Measurements from ENCODE around the gene ATRNL1.
"Not testable (repeated sequence)": the region's sequence is repeated elsewhere in the genome, so short reads cannot be mapped to it uniquely, and the experiment has no call there.

ATRNL1 gene

DNA sequence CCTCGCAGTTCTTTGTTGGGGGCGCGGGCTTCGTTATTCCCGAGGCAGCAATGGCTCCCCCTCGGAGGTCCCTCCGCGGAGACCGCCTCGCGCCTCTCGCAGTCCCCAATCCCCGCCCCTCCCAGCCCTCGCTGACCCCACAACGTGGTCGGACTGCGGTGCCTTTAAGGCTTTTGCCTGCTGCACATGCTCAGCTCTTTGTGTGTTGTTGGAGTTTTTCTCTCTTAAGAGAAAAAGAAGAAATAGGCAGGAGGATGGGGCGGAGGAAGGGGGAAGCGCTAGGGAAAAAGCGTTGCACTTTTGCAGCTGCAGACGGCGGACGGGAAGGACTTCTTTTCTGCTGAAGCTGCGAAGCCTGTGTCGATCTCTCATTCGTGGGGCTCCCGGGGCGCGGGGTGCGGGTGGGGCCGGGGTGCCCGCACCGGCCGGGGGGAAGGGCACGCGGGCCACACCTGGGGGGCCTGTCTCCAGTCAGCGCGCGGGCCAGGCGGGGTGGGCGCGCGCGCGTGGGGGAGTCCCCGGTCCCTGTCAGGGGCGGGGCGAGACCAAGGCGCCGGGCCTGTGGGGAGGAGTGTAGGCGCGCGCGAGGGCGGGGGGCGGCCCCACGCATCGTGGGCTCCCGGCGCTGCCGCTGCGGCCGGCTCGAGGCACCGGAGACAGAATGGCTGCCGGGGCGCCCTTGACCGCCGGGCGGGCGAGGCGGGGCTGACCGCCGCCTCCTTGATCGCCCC, 445 bp upstream of the ATRNL1 start:
- DNase-seq (ENCODE audit: low spot score): peak; percentile 59

DNA sequence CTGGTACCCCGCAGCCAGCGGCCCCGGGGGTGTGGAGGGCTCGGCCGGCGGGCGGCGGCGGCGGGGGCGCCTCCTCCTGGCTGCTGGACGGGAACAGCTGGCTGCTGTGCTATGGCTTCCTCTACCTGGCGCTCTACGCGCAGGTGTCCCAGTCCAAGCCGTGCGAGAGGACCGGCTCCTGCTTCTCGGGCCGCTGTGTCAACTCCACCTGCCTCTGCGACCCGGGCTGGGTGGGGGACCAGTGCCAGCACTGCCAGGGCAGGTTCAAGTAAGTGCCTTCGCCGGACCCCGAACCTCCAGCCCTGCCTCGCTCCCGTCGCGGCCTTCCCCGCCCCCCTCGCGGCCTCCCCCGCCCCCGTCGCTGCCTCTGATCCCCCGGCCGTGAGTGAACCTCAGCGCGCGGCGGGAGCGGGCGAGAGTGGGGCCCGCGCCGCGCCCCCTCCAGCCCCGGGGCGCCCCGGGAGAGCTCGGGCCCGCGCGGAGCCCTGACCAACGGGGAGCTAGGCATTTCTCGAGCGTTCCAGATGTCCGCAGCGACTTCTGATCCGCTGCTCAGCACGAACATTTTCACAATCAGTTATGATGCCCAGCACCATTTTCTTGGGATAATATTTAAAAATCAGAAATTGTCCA, 727 bp downstream of the ATRNL1 start:
- DNase-seq (ENCODE audit: low spot score): peak; percentile 37

DNA sequence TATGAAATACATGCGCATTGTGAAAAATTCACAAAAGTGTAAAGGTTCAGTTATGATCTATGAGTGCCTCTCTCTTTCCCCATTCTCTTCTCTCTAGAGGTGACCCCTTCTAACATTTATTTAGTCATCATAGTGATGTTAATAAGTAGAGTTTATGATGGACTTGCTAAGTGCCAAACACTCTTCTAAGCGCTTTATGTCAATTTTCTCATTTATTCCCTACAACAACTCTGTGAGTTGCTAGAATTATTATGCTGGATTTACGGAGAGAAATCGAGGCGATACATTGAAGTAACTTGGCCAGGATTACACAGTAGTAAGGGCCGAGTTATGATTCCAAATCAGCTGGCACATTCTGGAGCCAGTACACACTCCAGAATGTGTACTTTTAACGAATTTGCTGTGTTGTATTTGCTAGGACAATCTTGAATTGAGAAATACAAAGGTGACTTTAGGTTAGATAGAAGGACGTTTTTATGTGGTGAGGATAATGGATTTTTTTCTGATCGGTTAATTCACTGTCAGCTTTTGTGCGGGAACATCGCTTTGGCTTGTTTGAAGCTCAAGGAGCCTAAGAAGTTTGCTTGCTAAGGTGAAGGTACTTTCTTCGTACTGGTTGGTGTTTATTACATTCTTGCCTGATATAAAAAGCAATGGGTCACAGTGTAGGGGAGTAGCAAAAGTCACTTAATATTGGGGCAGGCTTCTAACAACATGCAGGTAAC, 1.4 kb downstream of the ATRNL1 start:
- DNase-seq (ENCODE audit: low spot score): no peak

DNA sequence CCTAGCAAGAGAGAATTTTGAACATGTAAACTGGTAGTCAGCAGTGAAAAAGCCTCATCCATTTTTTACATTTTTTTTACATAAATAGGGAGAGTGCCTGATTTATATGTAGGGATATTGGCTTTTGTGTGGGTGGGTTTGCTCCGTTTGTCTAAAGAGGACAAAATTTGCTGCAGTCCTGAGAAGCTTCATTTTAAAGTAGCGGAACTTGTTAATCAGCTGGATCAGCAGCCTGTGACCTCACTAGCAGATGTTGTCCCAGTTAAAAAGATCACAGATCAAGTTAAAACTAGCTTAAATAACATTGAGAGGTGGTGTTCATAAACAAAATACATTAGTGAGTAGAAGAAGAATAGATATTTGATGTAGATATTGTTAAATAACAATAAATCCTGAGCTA, 2.6 kb downstream of the ATRNL1 start:
- DNase-seq (ENCODE audit: low spot score): no peak

DNA sequence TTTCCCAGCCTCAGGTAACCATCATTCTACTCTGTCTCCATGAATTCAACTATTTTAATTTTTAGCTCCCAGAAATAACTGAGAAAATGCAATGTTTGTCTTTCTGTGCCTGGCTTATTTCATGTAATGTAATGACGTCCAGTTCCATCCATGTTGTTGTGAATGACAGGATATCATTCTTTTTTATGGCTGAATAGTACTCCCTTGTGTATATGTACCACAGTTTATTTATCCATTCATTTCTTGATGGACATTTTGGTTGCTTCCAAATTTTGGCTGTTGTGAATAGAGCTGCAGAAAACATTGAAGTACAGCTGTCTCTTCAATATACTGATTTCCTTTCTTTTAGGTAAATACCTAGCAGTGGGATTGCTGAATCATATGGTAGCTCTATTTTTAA, 10.5 kb downstream of the ATRNL1 start:
- DNase-seq (ENCODE audit: low spot score): no peak

DNA sequence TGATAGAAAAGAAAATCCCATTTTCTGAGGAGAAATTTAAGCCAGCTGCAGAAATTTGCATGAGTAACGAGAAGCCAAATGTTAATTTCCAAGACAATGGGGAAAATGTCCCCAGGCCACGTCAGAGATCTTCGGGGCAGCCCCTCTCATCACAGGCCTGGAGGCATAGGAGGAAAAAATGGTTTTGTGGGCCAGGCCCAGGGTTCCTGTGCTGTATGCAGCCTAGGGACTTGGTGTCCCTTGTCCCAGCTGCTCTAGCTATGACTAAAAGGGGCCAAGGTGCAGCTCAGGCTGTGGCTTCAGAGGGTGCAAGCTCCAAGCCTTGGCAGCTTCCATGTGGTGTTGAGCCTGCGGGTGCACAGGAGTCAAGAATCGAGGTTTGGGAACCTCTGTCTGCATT, 12.2 kb downstream of the ATRNL1 start:
- DNase-seq (ENCODE audit: low spot score): not testable (repeated sequence)

DNA sequence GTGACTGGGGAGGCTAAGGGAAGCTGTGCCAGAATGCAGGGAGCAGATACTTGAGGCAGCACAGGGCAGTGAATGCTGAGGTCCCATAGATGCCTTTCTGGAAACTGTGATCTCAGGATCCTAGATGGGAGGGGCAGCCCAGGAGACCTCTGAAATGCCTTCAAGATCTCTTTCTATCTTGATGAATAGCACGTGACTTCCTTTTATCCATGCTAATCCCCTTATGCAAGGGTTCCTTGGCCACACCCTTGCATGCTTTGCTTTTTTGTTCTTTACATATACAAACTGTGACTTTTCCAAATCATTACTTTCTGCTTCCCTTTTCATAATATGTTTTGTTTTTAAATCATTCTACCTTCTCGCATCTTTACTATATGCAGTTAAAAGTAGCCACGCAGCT, 14.7 kb downstream of the ATRNL1 start:
- no peak for DNase-seq (ENCODE audit: low spot score)

DNA sequence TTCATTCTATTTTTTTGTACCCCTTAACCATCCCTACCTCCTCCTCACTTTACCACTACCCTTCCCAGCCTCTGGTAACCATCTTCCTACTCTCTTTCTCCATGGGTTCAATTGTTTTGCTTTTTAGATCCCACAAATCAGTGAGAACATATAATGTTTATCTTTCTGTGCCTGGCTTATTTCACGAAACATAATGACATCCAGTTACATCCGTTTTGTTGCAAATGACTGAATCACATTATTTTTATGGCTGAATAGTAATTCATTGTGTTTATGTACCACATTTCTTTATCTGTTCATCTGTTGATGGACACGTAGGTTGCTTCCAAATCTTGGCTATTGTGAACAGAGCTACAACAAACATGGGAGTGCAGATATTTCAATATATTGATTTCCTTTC, 24.1 kb downstream of the ATRNL1 start:
- no peak for DNase-seq (ENCODE audit: low spot score)

DNA sequence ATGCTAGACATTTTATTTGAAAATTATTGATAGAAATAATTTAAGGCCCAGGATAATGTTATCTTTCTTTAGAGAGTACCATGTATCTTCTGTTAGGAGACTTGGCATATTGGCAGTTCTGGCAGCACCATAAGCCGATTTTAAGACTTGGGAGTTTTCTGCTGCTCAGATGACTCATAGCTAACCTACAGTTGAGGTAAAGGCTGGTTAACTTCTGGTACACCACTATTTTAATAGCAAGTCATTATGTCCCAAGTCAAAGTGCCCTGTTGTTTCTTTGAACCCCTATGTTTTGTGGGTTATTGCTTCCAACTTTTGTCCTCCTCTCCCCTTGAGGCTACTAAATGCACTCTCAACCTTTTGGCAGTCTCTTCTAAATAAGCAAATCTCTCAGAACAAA, 25.2 kb downstream of the ATRNL1 start:
- no peak for DNase-seq (ENCODE audit: low spot score)

DNA sequence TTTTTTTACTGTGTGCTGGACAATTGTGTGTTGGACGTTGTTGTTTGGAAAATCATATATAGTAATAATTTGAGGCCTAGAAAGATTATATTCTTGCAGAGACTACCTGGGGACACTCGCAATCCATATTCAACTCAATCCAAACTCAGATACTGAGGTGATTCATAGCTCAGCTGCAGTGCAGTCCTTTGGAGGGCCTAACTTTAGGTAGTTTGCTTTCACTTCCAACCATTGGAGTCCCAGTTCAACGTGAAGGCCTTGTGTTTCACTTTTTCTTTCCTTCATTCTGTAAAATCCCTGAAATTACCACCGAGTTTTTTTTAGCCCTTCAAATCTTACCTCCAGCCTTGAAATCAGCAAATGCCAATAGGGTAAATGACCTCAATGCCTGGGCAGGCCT, 32.3 kb downstream of the ATRNL1 start:
- no peak for DNase-seq (ENCODE audit: low spot score)

DNA sequence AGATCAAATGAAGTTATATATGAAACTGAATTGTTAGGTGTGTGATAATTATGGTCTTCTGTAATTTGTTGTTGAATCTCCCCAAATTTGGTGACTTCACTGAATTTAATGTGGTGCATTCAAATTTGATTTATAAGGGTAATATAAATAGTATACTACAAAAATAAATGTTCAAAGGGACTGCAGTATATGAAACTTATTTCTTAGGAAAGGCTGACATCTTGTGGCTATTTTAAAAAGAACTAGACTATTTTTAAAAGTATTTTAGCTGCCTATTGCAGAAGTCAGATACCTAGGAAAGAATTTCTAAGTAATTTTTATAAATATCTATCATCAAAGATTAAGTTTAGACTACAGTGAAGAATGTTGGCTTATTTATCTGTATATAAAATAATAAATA, 36.6 kb downstream of the ATRNL1 start:
- peak; percentile 5 for DNase-seq (ENCODE audit: low spot score)

DNA sequence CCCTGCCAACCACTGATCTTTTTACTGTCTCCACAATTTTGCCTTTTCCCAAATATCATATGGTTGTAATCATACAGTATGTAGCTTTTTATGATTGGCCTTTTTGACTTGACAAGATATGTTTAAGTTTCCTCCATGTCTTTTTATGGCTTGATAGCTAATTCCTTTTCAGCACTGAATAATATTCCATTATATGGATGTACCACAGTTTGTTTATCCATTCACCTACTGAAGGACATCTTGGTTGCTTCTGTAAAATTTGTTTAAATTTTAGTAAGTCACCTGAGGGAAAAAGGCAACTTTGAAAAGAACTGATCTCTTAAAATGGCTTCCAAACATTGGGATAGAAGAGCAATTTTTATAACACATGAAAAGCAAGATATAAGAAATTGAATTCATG, 43.5 kb downstream of the ATRNL1 start:
- no peak for DNase-seq (ENCODE audit: low spot score)

DNA sequence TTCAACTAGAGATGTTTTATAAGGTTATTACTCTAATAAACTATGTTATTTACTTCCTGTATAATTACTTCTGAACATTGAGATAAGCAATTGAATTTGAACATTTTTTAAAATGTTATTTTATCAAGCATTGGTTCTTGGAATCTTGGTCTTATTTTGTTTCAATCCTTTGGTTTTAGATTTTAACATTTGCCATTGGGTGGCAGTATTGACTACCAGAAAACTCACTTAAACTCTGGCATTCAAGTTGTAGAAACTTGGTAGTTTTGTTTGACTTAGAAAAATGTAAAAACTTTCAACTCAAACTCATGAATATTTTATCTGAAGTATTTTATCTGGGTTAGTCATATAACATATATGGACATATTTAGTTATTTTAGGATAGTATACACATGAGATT, 48.1 kb downstream of the ATRNL1 start:
- no peak for DNase-seq (ENCODE audit: low spot score)

DNA sequence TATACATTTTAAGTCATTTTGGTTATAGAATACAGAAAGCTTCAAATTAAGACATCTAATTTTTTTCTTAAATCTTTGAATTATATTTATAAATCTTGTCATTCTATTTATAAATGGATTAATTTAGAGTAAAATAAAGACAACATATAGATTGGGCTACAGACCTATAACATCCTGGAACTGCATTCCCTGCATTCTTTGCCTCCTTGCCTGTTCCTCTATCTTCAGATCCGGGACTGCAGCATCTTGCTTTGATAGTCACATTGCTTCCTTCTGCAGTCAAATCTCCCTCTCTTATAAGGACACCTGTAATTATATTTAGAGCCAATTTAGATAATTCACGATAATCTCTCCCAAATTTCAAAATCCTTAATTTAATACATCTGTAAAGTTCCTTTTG, 64.2 kb downstream of the ATRNL1 start:
- no peak for DNase-seq (ENCODE audit: low spot score)

DNA sequence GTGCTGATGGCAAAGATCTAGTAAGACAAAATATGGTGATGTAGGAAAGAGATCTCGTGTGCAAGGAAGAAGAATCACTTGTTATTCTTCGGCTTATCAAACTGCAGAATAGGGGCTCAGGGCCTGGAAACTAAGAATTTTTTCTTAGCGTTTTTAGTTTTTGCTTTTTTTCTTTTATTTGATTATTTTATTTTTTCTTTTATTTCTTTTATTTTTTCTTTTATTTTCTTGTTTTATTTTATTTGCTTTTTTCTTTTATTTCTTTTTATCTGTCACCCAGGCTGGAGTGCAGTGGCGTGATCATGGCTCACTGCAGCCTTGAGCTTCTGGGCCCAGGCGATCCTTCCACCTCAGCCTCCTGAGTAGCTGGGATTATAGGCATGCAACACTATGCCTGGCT, 70.0 kb downstream of the ATRNL1 start:
- DNase-seq (ENCODE audit: low spot score): no peak

DNA sequence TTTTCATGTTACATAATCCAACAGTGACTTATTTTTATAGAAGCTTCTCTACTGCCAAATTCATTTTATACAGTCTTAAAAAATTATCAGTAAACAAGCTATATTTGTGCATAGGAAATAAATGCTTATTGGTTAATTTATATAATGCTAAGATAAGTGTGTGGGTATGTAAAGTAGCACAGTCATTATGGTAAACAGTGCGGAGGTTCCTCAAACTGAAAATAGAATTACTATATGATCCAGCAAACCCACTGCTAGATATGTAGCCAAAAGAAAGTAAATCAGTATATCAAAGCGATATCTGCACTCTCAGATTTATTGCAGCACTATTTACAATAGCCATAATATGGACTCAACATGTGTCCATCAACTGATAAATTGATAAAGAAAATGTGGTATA, 71.1 kb downstream of the ATRNL1 start:
- DNase-seq (ENCODE audit: low spot score): no peak

DNA sequence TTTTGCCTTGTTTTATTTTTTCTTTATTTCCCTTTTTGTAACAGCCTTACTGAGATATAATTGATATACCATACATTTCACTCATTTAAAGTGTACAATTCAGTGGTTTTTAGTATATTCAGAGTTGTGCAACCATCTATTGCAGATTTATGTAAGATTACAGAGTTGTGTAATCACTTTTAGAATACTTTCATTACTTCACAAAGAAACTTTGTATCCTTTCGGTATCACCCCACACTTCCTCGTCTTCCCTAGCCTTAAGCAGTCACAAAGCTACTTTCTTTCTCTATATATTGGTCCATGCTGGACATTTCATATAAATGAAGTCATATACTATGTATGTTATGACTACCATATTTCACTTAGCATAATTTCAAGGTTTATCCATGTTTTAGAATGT, 74.6 kb downstream of the ATRNL1 start:
- DNase-seq (ENCODE audit: low spot score): no peak

DNA sequence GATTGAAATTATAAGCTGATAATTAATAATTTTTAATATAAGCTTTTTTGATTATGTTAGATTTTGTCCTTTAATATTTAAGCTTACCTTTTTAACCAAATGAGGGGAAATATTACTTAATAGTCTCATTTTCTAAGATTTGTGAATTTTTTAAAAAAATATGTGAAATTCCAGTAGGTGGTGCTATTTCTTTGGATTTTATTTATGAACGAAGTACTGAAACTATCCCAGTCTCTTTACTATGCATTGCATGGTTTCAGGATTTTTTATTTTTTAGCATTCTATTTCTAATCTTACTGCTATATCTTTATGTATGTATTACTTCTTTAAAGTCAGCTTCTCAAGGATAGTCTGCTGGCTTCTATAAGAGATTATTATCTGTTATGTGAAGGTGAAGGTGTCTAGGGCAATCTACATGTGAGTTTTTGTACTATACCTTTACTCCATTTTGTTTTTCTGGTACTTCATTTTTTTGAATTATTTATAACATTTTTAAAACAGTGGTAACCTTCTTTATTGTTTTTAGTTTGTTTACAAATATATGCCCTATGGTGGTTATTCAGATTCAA, 78.3 kb downstream of the ATRNL1 start:
- peak; percentile 2 for DNase-seq (ENCODE audit: low spot score)

DNA sequence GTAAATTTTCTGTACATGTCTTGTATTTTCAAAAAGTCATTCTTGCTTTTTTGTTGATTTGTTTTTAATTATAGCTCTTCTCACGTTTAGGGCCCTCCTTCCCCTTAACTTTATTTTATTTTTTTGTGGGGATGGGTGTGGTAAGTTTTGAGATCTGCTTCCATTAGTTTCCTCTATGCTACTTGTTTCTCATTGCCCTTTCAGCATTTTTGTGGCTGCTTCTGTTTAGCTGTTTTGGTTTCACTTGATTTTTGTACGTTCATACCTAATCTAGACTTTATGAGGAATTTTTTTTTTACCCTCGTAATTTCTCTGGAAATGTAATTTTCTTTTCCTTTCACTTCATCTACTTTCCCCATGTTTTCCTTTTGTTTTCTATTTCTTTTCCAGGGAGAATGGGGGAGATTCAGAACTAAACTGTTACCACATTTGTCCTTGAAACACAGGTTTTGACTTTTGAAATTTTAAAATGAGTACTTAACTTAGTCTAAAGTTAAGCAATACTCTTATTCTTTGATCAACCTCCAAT, 80.8 kb downstream of the ATRNL1 start:
- no peak for DNase-seq (ENCODE audit: low spot score)

DNA sequence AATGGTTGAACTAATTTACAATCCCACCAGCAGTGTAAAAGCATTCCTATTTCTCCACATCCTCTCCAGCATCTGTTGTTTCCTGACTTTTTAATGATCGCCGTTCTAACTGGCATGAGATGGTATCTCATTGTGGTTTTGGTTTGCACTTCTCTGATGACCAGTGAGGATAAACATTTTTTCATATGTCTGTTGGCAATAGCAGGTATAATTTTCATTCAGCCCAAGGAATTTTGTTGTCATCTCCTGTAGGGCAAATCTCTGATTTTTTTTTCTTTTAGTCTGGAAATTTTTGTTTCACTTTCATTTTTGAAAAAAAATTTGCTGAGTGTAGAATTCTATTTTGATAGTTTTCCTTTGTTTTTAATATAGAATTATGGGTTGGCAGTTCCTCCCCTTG, 114.1 kb downstream of the ATRNL1 start:
- not testable (repeated sequence) for DNase-seq (ENCODE audit: low spot score)

DNA sequence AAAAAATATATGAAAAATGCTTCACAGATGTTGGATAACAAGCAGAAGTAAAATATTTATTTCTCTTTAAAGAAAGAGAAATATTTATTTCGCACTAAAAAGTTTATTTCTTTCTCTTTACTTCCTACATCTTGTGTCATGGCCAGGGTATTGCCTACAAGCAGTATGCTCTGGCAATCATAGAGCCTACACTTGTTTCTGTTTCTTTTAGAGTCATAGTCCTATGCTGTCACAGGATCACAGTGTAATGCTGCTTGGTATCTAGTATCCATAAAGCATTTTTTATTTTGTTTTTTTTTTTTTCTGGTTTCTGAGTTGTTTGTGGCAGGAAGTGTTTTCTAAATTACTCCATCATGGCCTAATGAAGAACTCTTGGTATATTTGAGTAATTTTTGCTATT, 116.0 kb downstream of the ATRNL1 start:
- DNase-seq (ENCODE audit: low spot score): no peak

DNA sequence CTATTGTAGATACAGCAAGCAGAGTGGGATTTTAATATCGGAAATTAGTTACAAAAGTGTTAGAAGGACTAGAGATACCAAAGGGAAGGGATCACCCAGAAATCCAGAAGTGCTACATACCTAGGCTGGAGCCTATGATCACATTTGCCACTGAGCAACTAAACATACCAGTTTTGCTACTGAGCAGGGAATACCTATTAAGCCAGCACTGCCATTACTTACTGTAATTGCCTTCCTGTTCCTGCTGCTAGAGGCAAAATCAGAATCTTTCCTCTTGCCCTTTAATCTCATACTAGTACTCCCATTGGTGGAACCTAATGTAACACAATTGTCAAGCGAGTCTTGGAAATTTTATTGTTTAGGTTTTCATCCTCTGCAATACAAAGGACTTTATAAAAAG, 121.7 kb downstream of the ATRNL1 start:
- no peak for DNase-seq (ENCODE audit: low spot score)

DNA sequence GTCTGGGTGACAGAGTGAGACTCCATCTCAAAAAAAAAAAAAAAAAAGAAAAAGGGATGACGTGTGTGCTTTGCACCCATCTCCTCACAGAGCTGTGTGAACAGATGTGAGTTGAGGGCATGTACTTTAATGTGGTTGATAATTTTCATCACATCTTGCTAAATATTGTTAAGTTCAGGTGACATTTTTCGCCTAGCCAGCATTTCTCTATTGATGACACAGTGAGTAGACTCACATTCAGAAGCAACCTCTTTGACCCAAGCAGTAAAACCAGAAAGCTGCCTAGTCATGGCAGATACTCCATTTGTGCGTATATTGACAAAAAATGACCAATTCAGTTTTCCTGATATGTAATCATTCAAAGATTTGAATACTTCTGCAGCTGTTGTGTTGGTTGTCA, 126.0 kb downstream of the ATRNL1 start:
- no peak for DNase-seq (ENCODE audit: low spot score)

Measured in germinal center (tissue), 1 donor.